GM08714 (cell line): ENCODE results near the gene CWC27.

Experiments used
- H3K4me3 ChIP-seq: fragments of 200-500 bp; sonication (Bioruptor generic); 2 replicates; pipeline ENCODE4 v1.5.1; 2014; ENCODE audit warnings: mild to moderate bottlenecking, low read length, inconsistent platforms
- ZNF274 ChIP-seq: IDR thresholded peaks from 2 replicates; pipeline ENCODE4 v1.6.1; 2012; ENCODE audit warnings: mild to moderate bottlenecking, low read depth, low read length

Gene CWC27

DNA sequence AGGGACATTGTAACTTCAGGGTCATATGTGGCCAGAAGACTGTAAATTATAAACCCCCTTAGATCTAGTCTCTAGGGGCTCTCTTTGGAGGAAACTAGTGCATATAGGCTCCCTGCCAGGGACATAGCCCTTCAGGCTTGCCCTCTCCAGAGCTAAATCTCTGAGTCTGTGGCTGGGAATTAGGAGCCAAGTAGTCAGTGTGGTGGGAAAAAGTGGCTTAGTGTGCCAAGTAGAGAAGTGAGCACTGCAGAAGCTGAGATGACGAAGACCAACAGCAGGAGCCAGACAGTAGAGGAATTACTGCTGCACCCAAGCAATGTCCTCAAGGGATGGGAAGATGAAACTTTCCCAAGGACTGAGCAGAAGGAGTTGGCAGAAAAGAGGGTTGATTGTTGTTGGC lies 71.2 kb downstream of the CWC27 start:
- TF ChIP-seq ZNF274 = no peak
- no peak overlapping the region for H3K4me3 ChIP-seq

DNA sequence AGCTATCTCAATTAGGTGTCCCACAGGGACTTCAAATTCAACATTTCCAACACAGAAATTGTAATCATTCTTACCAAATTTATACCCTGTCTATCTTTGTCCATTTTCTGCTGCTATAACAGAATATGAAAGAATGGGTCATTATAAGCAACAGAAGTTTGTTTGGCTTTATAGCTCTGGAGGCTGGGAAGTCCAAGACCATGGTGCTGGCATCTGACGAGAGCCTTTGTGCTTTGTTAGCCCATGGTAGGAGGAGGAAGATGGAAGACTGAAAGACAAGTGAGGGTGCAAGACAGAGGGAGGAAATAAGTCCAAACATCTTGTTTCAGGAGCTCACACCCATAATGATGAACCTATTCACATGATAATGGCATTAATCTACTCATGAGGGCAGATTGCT lies 72.2 kb downstream of the CWC27 start:
- H3K4me3 ChIP-seq = no peak overlapping the region
- TF ChIP-seq ZNF274 = no peak

DNA sequence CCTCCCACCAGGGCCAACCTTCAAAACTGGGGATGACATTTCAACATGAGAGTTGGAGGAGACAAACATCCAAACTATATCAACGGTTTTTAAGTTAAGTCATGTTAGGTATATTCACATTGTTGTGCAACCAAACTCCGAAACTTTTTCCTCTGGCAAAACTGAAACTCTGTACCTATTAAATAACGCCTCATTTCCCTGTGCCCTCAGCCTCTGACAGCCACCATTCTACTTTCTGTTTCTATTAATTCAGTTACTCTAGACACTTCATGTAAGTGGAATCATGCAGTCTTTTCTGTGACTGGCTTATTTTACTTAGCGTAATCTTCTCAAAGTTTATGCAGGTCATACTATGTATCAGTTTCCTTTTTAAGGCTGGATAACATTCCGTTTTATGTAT lies 85.0 kb downstream of the CWC27 start:
- TF ChIP-seq ZNF274 = no peak
- no peak overlapping the region for H3K4me3 ChIP-seq

DNA sequence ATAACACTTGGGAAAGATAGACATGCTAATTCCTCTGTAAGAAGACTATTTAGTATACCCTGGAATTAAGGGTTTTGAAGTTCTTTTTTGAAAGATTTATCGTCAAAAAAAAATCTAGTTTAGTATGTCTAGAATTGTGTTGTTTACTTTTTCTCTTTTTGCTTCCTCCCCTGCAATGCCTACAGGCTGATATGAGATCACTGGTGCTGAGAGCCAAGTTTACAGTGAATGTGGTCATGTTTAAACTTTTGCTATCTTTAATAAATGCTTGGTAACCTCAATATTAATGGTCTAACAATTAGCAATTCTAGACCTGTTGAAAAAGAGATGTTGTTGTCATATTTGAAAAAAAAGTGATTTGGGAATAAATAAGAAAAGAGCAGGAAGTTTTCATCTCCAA lies 86.1 kb downstream of the CWC27 start:
- no peak for TF ChIP-seq ZNF274
- H3K4me3 ChIP-seq = no peak overlapping the region

DNA sequence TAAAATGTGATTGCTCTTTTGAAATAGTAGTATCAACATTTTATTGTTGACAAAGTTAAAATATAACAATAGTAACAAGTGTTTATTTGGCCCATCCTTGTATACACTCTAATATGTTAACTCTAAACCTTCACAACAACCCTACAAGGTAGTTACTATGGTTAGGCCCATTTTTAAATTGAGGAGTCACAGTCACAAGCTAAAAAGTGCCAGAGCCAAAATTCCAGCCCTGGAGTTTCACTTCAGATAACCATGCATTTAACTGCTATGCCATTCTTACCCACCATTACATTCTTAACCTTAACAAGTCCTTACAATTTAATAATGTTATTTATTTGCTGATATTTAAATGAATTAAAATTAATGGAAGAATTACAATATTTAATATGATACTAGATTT lies 91.2 kb downstream of the CWC27 start:
- no peak for TF ChIP-seq ZNF274
- H3K4me3 ChIP-seq = no peak overlapping the region

DNA sequence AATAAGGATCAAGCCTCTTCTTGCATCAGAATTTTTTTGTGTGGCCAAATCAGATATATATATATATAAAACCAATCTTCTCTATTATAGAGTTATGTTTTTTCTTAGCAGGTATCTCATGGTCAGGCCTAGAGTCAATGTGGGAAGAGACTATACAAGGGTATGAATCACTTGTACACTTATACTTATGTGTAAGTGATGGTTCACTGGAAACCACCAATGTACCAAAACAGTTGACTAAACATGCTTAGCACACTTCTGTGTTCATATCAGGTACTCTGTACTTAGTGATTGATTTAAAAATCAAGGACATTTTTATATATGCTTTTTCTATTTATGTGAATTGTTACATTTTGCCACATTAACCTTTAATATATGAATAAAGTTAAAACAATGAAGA lies 92.6 kb downstream of the CWC27 start:
- no peak overlapping the region for H3K4me3 ChIP-seq
- TF ChIP-seq ZNF274 = no peak

DNA sequence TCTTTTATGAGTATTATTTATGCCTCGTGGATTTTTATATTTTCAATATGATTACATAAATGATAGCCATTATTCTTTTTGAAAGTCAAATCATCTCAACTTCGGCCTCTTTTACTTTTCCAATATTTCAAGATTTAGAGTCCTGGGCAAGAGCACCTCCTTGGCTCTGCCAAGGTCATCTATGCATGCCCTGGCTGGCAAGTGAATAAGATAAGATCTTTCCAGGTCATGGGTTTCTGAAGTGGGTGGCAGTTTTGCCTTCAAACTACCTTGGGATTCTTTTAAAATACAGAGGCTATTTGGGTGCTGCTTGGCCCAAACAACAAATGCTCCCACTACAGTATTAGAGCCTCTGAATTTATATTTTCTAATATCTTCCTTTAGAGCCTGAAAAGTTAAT lies 95.4 kb downstream of the CWC27 start:
- TF ChIP-seq ZNF274 = no peak
- H3K4me3 ChIP-seq = no peak overlapping the region

DNA sequence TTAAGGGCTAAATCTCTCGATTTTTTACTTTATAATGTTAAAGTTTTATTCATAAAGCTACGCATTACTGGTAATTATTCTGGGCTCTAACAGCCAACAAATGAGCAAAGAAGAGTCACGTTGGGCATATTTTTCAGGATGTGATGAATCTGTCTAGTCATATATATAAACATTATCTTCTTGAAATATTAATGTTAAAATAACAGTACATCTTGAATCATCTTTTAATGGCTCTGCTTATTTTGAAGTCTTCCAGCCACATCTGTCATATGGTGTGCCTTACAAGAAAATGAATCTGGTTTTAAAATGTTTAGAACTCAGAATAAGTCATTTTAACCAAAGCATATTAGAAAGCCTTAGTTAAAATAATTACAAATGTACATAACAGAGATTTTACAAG lies 96.9 kb downstream of the CWC27 start:
- H3K4me3 ChIP-seq = no peak overlapping the region
- TF ChIP-seq ZNF274 = no peak

DNA sequence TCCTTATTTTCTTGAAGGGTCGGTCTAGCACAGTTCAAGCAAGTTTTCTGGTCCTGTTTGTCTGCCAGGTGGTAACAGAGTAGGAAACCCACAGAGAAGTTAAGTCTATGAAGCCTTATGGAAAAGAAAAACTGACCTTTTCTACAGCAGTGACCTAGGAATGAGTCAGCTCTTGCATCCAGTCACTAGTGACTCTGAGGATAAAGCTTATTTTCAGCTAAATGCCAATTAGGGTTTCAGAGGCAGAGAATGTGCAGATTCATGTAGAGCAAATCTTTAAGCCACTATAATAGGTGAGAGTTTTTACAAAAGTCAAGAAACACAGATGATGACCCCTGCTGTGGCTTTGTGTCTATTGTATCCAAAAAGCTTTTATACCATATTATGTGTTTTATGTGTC lies 100.7 kb downstream of the CWC27 start:
- no peak overlapping the region for H3K4me3 ChIP-seq
- no peak for TF ChIP-seq ZNF274

DNA sequence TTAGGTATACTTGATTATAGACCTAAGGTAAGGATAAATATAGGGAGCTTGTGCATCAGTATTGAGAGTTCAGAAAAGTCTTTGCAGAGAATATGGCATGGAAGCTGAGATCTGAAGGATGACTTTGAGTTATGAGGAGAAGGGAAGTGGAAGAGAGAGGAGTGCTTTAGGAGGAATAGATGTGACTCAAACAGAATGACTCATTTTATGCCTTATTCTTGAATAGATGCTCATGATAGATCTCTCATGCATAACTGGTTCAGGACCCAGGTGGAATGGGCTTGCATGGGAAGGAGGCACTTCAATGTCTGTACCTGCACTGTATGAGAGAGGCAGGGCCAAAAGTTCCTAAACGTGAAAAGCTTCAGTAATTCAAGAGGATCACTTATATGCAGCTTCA lies 103.3 kb downstream of the CWC27 start:
- no peak for TF ChIP-seq ZNF274
- no peak overlapping the region for H3K4me3 ChIP-seq

DNA sequence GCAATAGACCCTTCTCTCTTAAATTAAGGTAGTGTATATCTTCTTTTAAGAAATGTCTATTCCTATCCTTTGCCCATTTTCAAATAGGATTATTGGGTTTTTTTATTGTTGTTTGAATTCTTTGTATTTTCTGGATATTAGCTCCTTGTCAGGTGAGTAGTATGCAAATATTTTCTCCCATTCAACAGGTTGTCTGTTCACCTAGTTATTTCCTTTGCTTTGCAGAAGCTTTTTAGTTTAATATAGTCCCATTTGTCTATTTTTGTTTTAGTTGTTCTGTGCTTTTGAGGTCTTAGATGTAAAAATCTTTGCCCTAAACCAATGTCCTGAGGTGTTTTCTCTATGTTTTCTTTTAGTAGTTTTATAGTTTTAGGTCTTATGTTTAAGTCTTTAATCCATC lies 104.7 kb downstream of the CWC27 start:
- no peak for TF ChIP-seq ZNF274
- no peak overlapping the region for H3K4me3 ChIP-seq

DNA sequence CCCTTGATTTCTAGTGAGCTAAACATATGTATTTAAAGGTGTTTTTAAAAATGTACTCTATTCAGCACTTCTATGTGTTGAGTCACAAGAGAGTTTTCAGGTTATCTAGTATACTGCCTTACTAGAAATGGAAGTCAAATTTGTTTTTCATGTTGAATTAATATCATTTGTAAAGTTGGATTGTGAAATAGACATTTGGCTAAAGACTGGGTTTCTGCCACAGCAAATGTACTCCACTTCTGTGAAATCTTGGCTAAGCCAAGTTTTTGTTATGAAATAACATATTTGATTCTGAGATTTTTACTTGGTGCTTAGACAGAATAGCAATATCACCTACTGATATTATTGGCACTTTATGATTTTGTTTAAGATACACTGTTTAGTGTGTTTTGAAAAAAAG lies 106.0 kb downstream of the CWC27 start:
- H3K4me3 ChIP-seq = no peak overlapping the region
- no peak for TF ChIP-seq ZNF274

DNA sequence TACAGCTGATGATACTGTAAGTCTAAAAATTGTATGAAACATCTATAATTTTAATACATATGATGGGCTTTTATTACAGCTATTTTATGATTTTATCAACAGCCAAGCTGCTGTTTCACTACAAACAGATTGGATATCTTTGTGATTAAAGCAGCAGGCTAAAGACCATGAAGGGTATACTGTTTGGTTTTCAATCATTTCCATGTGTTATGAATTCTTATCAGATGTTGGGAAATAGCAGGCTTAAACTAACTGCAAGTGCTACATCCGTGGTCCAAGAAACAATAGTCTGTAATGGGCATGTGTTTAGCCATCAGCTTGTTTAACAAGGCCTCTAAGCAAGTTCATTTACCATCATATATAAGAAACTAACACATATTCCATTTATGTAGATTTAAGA lies 107.5 kb downstream of the CWC27 start:
- H3K4me3 ChIP-seq = no peak overlapping the region
- TF ChIP-seq ZNF274 = no peak

DNA sequence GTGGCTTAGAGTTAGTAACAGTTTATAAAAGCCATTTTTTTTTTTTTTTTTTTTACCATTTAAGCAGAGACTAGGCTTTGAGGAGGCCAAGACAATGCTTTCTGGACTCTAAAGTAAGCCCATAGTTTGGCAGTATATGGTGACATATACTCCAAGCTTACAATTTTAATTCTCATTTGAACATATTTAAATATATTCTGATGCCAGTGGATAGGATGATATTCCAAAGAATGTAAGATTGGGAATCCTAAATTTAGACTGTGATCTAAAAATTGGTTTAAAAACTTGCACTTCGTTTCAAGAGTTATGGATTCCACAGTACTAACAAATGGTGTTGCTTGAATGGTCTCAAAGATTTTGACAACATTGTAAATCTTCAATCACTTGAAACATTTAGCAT lies 112.1 kb downstream of the CWC27 start:
- no peak overlapping the region for H3K4me3 ChIP-seq
- TF ChIP-seq ZNF274 = no peak

DNA sequence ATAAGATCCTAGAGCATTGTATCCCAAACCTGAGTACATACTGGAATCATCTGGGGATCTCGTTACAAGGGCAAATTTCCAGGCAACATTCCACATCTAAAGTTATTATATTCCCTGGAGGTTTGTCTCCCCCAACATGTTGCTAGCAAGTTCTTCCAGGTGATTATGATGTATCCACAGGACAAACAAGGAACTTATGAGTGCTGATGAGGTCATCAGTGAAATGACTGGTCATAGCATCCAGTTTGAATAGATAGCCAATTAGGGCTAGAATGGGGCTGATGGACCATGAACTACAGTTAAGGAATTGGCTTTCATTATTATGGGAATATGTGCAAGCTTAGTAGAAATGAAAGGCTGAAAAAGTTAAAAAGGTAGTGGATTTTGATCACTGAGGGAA lies 115.2 kb downstream of the CWC27 start:
- TF ChIP-seq ZNF274 = no peak
- no peak overlapping the region for H3K4me3 ChIP-seq

DNA sequence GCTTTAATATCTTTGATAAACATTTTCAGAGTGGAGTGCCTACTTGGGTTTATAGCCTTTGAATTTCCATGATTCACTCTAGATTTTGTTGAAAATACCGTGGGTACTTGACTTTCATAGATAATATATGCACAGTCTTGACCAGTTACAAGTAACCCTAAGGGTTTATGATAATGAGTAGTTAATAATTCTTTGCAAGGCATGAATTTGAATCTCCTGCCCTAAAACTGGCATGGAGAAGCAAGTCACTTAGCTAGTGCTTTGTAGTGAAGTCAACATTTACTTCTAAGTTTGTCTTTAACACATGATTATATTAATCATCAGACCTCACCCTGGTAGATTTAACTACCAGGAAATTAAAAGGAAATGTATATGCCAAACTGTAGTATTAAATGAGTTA lies 115.8 kb downstream of the CWC27 start:
- no peak overlapping the region for H3K4me3 ChIP-seq
- TF ChIP-seq ZNF274 = no peak

DNA sequence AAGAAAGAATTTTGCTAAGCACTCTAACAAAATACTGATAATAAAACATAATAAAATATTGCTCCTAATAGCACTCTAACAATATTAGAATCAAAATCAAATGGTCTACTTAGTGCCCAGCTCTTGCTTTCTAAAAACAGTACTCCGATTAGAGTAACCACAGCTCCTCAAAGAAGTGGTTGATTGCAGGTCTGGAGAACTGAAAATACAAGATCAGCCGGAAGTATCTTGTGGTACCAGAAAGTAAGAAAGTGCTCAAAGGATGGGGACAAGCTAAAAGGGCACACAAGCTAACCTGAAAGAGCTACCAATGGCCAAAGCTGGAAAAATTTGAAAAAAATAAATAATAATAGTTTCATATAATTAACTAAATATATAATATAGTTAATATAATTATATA lies 119.2 kb downstream of the CWC27 start:
- no peak for TF ChIP-seq ZNF274
- no peak overlapping the region for H3K4me3 ChIP-seq

DNA sequence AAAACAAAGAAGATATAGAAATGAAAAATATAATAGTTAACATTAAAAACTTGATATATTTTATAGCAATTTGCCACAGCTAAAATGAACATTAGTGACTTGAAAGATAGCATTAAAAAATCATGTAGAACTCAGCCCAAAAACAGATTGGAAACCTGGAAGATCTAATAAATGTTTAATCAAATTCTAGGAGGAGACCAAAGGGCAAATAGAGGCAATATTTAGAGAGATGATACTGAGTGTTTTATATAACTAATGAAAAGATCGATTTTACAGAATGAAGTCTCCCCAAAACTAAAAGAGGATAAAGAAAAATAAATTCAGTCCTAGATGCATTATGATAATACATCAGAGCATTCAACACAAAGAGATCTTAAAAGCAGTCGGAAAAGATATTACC lies 127.0 kb downstream of the CWC27 start:
- no peak for TF ChIP-seq ZNF274
- H3K4me3 ChIP-seq = no peak overlapping the region
